Smooth muscle cell of the coronary artery (primary cell): ENCODE results near the gene ANKRD7. TPM values are rescaled to one million over a fixed set of nuclear protein-coding genes. Genes with fewer than 3 reads are reported as not detected.

ENCODE experiments used
- total RNA-seq: library from RNA; depleted of rRNA; stranded (reverse); fragments of >200 nt; gene quantifications from 2 replicates; pipeline ENCODE4 v1.2.3, GENCODE V29; 2014; ENCODE audit warnings: low replicate concordance

The ANKRD7 gene
- 0.23 and 0.75 TPM in 2 replicates for total RNA-seq

GRCh38 chr7:118224521-118224920 is at the start of gene ANKRD7:
Gene ANKRD7 (plus strand): TSS chr7:118224704. CDS start chr7:118224831, 127 bp downstream.

GRCh38 chr7:118183786-118184564 is 40.5 kb upstream of the ANKRD7 start, which contains the start of gene LSM8:
Gene LSM8 (plus strand): TSS chr7:118184164. CDS start chr7:118184224, 60 bp downstream.

Other genes starting within 250 kb of the ANKRD7 start
- gene LSM8, start 40.5 kb upstream of the ANKRD7 start, total RNA-seq: 17.2 and 42.9 TPM in 2 replicates